ENCODE data around the gene HRH1.
"Not testable (repeated sequence)": the region's sequence is repeated elsewhere in the genome, so short reads cannot be mapped to it uniquely, and the experiment has no call there.

The HRH1 gene

DNA sequence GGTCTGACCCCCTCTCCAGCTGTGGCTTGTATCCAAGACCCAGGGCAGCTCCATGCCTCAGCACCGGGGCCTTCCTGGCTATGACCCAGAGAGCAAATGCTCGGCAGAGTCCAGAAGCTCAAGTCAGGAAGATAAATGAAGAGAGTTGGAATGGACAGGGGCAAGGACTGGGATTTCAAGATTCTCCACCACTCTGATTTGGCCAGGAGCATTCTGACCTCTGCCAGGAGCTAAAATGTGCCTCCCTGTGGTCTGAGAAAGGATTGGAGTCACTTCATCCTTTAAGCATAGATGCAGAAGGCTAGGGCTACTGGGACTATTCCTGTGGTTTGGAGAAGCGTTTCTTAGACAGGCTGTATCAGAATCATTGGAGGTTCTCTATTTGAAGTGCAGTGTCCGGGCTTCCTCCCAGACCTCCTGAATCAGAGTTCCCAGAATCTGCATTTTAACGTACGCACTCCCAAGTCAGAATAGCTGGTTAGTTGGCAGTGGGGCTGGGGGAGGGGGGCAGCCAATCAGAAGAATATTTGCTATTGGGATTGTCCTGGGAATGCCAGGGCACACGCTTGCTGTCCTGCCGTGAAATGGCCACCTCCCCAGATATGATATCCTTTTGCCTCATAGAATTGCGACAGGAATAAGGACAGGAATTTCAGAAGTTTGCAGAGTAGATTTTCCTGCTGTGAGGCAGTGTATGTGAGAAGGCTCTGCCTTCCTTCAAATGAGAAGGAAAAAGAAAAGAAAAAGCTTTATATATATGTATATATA is 57.4 kb downstream of the HRH1 start:
- DNase-seq = no peak

DNA sequence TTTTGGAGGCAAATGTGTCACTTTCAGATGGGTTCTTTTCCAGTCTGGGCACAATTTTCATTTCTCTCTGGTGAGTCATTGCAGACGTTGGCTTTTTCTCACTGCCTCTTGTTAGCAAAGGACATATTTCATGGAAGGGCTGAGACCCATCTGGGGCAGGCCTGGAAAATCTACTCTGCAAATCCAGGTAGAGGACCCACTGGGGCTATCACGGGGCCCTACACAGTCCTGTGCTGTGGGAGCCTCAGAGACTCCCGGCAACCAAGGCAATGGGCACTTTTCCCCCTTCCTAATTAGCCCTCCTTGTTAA is 58.0 kb downstream of the HRH1 start:
- no peak for DNase-seq

DNA sequence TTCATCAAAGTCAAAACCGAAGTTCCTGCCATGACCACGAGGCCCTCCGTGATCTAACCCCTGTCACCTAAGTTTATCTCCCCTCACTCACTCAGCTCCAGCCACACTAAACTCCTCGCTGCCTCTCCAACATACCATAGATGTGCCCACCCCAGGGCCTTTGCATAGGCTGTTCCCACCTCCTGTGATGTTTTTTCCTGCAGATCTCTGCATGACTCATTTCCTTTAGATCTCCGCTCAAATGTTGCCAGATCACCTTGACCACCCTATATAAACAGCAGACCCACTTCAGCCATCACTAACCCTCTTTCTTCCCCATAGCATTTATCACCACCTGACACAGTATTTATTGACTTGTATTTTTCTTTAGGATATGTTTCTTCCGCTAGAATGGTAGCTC is 58.5 kb downstream of the HRH1 start:
- DNase-seq = no peak

DNA sequence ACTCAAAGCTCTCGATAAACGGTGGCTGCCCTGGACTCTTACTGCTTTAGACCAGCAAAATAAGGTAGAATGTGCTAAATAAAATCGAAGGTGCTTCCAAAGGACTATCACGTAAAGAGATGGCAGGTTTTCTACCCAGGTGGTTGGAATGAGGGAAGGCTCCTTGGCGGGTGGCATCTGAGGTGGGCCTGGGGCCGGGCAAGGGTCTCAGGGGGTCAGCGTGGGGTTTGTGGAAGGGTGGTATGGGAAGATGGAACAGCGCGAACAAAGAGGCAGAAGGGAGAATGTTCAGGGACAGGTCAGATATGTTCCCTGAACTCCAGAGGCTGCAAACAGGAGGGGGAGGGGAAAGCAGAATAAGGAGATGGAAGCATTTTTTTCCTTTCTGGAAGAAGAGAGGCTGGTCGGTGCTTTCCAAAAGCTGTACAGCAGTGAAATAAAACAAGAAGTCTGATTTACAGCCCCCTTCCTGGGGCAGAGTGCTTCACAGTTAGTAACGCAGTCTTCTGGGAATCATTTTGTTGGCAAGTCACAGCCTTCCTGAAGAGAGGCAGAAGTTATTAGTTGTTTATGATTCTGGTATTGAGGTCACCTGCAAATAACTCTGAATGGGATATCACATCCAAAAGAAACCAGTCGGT is 59.6 kb downstream of the HRH1 start:
- no peak for DNase-seq

DNA sequence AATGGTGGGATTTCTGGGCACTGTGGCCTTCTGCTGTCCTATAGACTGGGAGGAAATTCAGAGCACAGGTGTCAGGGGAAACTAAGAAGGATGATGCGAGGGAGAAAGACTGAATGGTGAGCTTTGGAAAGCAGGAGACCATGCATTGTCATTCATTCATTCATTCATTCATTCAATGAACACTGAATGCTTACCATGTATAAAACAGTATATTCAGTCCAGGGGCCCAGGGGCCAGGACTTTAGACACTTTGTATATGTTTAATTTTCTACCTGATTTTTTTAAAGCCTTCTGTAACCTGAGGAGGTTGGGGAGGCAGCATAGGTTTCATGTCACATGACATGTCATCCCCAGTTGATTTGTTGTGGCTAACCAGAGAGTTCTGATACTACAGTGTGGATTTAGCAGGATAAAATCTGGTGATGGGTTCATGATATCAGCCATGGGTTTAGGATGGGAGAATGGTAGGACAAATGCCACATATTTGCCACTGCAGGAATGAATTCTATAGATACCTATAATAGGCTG is 60.2 kb downstream of the HRH1 start:
- no peak for DNase-seq

DNA sequence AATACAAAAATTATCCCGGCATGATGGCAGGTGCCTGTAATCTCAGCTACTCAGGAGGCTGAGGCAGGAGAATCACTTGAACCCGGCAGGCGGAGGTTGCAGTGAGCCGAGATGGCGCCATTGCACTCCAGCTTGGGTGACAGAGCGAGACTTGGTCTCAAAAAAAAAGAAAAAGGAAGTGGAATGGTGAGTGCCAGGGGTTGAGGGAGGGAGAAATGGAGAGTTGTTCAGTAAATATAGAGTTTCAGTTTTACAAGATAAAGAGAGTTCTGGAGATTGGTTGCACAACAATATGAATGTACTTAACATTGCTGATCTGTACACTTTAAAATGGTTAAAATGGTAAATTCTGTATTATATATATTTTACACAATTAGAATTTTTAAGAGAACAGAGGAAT is 63.1 kb downstream of the HRH1 start:
- DNase-seq = not testable (repeated sequence)

DNA sequence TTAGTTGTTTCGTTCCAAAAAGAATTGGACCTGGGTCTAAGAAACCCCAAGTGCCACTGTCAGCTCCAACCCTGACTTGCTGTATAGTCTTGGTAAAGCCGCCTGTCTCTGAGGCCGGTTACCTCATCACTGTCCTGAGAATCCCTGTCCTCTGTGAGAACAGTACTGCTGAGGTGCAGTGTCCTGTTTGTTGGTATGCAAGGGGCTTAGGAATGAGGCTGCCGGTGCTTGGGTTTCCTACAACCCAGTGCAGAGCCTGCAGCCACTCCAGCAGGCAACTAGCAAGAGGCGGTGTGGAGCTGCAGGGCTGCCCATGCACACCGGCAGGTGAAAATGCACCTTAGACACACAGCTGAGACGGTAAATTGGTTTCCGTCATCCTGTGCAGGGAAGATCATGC is 65.9 kb downstream of the HRH1 start:
- DNase-seq = no peak

DNA sequence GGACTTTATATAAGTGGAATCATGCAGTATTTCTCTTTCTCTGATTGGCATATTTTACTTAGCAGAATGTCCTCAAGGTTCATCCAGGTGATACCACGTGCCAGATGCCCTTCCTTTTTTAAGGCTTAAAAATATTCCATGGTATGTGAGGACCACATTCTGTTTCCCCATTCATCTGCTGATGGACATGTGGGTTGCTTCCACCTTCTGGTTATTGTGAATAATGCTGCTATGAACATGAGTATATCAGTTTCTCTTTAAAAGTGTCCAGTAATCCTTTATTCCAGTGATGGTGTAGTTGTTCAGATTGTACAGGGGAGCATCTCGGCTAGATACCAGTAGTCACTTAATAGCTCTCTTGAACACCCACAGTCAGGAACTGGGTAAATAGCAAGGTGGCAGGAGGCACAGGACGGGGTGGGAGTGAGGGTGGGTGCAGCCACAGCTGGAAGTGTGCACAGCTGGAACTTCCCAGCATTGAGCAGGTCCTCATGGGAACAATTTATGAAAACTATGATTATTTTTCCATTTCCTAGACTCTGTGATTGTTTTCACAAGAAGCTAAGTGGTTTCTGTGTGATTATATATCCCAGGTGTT is 67.6 kb downstream of the HRH1 start:
- DNase-seq = no peak

DNA sequence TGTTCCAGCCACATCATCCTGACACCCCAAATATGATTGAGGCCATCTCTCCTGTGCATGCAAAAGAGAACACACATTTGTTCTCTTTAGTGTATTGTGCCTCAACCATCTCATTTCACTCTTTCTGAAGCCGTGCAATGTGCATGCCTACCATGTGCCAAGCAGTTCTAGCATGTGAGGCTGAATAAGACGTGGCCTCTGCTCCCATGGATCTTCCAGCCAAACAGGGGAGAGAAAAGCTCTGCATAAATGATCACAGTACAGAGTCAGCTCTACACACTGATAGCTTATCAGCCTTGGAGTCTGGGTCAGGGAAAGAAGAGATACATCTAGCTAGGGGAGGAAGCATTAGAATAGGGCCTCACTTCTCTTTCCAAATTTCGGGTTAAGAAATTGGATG is 69.7 kb downstream of the HRH1 start:
- no peak for DNase-seq

DNA sequence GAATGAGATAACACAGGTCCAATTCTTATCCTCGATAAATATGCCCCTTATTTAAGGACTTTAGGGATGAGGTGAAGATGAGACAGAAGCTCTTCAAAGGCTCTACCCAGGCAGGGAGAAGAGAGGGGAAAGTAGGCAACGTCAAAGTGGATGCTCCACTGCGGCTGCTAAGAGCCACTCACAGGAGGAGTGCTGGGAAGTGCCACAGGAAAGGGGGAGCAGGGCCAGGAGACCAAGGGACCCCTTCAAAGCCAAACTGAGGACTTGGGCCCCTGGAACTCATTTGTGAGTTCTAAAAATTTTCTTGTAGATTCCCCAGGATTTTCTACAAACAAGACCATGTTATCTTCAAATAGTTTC is 70.6 kb downstream of the HRH1 start:
- no peak for DNase-seq

DNA sequence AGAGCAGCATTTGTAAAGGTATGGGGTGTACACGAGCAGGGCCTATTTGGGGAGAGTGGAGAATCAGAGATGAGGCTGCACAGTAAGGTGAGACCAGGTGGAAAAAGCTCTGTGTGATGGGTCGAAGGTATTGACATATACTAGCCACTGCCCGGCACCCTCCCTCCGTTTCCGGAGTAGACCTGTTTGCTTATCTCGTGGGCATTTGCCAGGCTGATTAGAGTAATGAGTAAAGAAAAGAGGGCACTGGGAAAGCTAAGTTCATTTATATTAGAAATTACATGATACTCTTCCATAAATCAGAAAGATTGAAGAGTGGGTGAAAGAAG is 71.7 kb downstream of the HRH1 start:
- DNase-seq = no peak

DNA sequence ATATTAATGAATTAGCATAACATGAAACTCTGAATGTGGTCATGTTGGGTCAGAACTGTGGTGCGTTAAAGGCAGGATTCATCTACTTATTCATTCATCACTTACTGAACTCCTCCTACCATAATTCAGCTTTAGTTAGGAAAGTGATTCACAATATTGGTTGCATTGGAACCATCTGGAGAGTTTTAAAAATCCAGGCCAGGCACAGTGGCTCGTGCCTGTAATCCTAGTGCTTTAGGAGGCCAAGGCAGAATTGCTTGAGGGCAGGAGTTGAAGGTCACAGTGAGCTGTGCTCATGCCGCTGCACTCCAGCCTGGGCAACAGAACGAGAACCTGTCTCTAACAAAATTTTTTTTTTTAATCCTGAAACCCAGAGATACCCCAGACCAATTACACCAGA is 73.7 kb downstream of the HRH1 start:
- DNase-seq = no peak

DNA sequence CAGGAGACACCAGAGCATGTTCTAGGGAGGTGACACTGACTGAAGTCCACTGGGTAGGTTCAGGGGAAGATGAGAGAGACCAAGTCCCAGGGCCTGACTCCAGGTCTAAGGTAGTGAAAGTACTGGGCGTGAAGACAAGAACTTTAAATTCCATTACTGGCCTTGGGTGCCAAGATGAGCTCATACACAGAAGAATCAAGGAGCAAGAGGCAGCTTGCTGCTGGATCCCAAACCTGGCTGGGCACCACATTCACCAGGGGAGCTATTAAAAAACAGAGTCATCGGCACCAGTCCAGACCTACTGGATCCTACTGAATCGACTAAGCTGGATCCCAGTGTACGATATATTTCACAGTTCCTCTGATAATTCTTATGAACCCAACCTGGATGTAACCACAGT is 75.8 kb downstream of the HRH1 start:
- no peak for DNase-seq

DNA sequence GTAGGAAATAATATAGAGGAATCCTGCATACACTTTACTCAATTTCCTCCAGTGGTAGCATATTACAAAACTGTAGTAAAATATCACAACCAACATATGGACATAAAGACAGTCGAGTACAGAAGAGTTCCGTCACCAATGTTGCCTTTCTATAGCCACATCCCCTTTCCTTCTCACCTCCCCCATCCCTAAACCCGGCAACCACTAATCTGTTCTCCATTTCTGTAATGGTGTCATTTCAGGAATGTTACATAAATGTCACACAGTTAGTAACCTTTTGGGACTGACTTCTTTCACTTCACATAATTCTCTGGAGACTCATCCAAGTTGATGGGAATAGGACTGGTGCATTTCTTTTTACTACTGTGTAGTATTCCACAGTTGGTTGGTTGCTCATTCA is 76.5 kb downstream of the HRH1 start:
- DNase-seq = no peak

DNA sequence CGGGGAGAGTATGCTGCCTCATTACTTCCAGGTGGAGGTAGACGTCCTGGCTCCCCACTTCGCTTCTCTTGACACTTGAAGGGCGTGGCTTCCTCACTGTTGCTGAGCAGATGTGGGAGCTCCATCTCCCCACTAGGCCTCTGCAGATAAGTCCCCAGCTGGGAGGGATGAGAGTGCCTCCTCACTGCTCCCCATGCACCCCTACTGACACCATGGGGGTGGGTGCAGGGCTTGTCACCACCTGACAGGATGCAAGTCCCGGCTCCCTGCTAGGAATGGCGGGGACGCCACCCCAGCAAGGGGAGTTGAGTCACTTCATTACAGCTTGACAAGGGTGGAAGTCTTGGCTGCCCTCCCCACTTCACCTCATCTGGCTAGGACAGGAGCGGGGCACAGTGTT is 81.1 kb downstream of the HRH1 start:
- no peak for DNase-seq

DNA sequence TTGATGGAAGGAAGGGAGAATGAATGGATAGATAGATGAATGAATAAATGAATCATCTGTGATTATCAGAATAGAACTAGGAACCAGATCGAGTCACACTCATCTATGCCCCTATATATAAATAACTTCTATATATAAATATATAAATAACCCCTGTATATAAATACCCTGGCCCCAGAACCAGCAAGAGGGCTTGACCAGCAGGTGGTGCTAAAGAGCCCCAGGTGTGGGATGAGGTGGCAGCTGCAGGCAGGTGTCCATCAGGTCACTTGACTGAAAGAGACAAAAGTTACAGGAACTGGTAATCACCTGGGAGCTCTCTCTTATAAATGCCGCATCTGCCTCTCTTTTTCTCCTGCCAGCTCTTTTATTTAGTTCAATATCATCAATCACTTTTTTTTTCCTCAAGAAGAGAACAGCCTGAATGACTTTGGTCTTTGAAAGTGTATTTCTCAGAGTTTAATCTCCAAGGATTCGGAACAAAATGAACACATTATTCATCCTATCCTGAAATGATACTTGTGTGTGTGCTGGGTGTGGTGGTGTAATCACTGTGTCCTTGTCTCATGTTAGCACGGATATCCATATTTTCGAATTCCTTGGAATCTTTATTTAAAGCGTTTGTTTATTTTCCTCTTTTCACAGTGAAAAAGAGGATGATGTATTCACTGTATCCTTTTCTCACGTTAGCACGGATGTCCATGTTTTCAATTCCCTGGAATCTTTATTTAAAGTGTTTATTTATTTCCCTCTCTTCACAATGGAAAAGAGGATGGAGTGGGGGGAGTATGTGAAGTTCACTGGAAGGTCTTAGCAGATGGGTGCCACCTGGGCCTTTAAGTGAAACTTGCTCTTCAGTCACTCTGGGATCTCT is 82.5 kb downstream of the HRH1 start:
- DNase-seq = peak; percentile 39 to 43

DNA sequence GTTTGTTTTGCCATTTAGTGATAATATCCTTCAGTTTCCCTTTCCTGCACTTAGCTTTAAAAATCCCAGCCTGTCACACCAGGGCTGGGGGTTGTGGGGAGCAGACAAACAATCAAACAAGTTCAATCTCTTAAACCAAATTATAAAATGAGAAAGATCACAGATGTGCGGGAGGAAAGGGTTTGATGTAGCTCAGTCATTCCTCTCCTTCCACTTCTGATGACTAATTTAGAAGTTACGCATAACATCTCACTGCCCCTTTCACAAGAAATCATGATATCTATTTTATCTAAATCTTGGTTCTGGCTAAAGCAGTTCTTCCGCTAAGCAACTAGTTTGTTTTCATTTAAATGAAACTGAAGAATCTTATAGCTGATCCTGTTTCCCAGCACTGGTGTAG is 83.8 kb downstream of the HRH1 start:
- no peak for DNase-seq

DNA sequence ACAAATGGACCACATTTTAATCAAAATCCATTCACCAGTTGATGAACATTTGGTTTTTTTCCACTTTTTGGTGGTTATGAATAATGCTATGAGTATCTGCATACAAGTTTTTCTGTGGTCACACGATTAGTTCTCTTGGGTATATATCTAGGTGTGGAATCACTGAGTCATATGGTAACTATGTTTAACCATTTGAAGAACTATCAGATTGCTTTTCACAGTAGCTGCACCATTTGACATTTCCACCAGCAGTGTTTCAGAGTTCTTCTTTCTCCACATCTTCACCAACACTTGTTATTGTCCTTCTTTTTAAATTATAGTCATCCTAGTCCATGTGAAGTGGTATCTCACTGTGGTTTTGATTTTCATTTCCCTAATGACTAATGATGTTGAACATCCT is 84.6 kb downstream of the HRH1 start:
- no peak for DNase-seq

DNA sequence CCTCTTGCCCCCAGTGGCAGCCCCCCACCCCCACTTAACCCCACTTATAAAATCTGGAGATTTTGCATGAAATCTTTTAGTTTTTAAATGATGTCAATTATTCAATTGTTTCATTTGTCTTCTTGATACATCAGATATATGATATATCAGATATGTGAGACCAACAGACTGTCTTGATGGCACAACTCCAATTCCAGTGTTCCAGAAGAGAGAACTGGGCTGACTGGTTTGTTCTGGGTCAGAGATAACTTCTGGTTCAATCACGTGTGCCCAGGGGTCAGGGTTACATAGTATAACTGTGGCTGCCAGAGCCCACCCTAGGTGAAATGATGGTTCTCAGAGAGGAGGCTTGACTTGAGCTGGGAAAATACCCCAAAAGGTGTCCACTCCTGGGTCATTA is 85.5 kb downstream of the HRH1 start:
- no peak for DNase-seq

DNA sequence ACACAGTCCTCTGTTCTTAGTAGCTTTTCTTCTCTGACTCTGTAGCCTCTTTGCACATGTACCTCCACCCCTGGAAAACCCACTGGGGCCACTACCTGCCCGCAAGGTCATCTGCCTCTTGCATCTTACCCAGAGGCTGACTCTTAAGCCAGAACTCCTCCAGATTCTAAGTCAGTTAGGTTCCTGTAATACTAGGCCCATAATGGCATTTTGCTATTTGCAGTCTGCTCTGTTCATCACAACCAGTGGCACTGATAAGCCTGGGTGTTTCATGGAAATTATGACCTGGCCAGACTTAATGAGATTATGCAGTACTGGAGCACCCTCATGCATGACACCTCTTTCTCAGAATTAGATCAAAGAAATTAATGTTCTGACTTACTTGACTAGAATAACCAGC is 86.2 kb downstream of the HRH1 start:
- no peak for DNase-seq

DNA sequence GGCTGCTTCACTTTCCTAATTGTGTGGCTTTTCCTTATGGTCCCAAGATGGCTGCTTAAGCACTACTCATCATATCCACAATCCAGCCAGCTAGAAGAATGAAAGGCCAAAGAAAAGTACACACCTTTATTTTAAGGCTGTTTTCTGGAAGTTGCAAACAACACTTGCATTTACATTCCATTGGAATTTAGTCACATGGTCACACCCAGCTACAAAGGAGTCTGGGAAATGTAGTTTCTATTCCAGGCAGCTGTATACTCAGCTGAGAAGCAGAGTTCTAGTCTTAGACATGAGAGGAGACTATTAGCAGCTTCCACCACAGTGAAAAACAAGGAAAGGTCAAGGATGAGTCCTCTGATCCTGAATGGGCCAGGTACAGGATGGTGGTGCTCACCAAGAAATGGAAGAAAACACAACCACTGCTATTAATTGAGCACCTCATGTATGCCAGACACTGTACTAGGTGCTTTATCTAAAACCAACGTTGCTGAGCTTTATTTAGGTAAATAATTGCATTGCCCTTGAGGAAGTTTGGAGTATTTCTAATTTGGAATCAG is 89.9 kb downstream of the HRH1 start:
- no peak for DNase-seq

DNA sequence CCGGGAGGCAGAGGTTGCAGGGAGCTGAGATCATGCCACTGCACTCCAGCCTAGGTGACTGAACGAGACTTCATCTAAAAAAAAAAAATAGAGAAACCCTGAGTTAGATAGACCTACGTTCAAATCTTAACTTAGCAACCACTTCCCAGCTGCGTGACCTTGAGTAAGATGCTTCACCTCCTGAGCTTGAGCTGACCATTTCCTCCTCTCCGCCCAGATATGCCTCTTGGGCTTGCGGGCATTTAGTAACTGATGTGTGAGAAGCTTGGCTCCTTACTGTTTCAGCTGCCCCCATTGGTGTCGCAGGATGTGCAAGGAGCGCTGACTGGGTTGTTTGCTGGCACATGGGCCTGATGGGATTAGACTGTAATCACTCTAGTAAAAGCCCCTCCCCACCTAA is 91.0 kb downstream of the HRH1 start:
- DNase-seq = no peak
